ENCODE results near the gene KRTAP10-3.

DNA sequence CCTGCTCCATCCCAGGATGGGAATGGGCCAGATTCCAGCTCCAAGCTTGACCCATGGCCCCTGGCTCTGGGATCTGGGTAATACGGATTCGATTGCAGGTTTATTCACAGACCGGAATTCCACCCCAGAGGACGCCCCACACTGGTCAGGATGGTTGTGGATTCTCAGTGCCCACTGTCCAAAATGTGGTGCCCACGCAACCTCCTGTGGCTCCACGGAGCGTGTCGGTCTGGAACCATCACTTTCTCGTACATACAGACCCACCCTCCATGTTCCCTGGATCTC, 50.2 kb downstream of the KRTAP10-3 start:
- no peak for TF ChIP-seq CTCF (IDR thresholded peaks at IDR 0.05)
- TF ChIP-seq POLR2AphosphoS5 (IDR thresholded peaks at IDR 0.05; ENCODE audit: low read depth, low read length), result no peak
- no peak for TF ChIP-seq TCF7L2 (IDR thresholded peaks at IDR 0.05; ENCODE audit: low read depth, low read length)
- TF ChIP-seq, protein P1, sequence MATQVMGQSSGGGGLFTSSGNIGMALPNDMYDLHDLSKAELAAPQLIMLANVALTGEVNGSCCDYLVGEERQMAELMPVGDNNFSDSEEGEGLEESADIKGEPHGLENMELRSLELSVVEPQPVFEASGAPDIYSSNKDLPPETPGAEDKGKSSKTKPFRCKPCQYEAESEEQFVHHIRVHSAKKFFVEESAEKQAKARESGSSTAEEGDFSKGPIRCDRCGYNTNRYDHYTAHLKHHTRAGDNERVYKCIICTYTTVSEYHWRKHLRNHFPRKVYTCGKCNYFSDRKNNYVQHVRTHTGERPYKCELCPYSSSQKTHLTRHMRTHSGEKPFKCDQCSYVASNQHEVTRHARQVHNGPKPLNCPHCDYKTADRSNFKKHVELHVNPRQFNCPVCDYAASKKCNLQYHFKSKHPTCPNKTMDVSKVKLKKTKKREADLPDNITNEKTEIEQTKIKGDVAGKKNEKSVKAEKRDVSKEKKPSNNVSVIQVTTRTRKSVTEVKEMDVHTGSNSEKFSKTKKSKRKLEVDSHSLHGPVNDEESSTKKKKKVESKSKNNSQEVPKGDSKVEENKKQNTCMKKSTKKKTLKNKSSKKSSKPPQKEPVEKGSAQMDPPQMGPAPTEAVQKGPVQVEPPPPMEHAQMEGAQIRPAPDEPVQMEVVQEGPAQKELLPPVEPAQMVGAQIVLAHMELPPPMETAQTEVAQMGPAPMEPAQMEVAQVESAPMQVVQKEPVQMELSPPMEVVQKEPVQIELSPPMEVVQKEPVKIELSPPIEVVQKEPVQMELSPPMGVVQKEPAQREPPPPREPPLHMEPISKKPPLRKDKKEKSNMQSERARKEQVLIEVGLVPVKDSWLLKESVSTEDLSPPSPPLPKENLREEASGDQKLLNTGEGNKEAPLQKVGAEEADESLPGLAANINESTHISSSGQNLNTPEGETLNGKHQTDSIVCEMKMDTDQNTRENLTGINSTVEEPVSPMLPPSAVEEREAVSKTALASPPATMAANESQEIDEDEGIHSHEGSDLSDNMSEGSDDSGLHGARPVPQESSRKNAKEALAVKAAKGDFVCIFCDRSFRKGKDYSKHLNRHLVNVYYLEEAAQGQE (IDR thresholded peaks at IDR 0.05; ENCODE audit: insufficient read depth in 1 of 2, low read depth in 2 of 2, low read length in 1 of 2), result no peak
